ENCODE measurements around the gene KAT7. TPM values are rescaled to one million over a fixed set of nuclear protein-coding genes. Genes with fewer than 3 reads are reported as not detected.

Gene KAT7
- total and polyA plus RNA-seq, 9 donors = 18.4 to 76.6 (median 62.8) TPM

- H3K4me1 ChIP-seq (ENCODE audit: insufficient read depth) = peaks cover 4% of the 10 kb centered on the region
- H3K36me3 ChIP-seq = no peaks in the 10 kb centered on the region
- WGBS, 3 donors = 96 to 97% (median 96%) methylated on average over 19 of the region's 19 CpGs
Measured at GRCh38 chr17:49834118-49834743, 45.8 kb downstream of the KAT7 start.

GRCh38 chr17:49835472-49835871, 47.0 kb downstream of the KAT7 start:
- no peaks in the 10 kb centered on the region for H3K36me3 ChIP-seq
- H3K4me3 ChIP-seq = no peak overlapping the region
- WGBS, 3 donors = 87 to 92% (median 90%) methylated on average over 7 of the region's 7 CpGs
- peak in 1 of 5 donors; percentile 13 for DNase-seq
- no peak overlapping the region for H3K27ac ChIP-seq
- H3K4me1 ChIP-seq (ENCODE audit: insufficient read depth) = peaks cover 3% of the 10 kb centered on the region
- H3K27me3 ChIP-seq = no peaks in the 10 kb centered on the region
- TF ChIP-seq CTCF (IDR thresholded peaks at IDR 0.05) (no peak), EP300 (IDR thresholded peaks at IDR 0.05) (no peak), POLR2A (IDR thresholded peaks at IDR 0.05) (no peak)
- intact Hi-C loops (cut with DNase I) = no loop called here
- no peaks in the 10 kb centered on the region for H3K9me3 ChIP-seq

More at GRCh38 chr17:49834118-49834743, 45.8 kb downstream of the KAT7 start:
- no peaks in the 10 kb centered on the region for H3K9me3 ChIP-seq
- no peaks in the 10 kb centered on the region for H3K27me3 ChIP-seq
- H3K4me3 ChIP-seq = no peak overlapping the region
- TF ChIP-seq POLR2A (IDR thresholded peaks at IDR 0.05) (no peak), CTCF (IDR thresholded peaks at IDR 0.05) (no peak), EP300 (IDR thresholded peaks at IDR 0.05) (no peak)
- intact Hi-C loops (cut with DNase I) = no loop called here
- DNase-seq = peak in 1 of 5 donors; percentile 8
- no peak overlapping the region for H3K27ac ChIP-seq

GRCh38 chr17:49836111-49837030, 47.9 kb downstream of the KAT7 start:
- Histone ChIP-seq H3K27me3 (no peaks in the 10 kb centered on the region), H3K36me3 (no peaks in the 10 kb centered on the region), H3K27ac (peak overlapping the region in 1 of 2 donors; percentile 12), H3K4me3 (no peak overlapping the region), H3K9me3 (no peaks in the 10 kb centered on the region), H3K4me1 (ENCODE audit: insufficient read depth) (no peaks in the 10 kb centered on the region)
- intact Hi-C loops (cut with DNase I) = no loop called here
- peak in 1 of 5 donors; percentile 15 for DNase-seq
- WGBS, 3 donors = 39 to 54% (median 41%) methylated on average over 16 of the region's 16 CpGs
- TF ChIP-seq EP300 (IDR thresholded peaks at IDR 0.05) = no peak
- no peak for TF ChIP-seq POLR2A (IDR thresholded peaks at IDR 0.05)
- TF ChIP-seq CTCF (IDR thresholded peaks at IDR 0.05) = no peak

- H3K27me3 ChIP-seq = no peaks in the 10 kb centered on the region
- no peak for TF ChIP-seq POLR2A (IDR thresholded peaks at IDR 0.05)
- TF ChIP-seq EP300 (IDR thresholded peaks at IDR 0.05) = no peak
- no peak for TF ChIP-seq CTCF (IDR thresholded peaks at IDR 0.05)
- DNase-seq = peak in 1 of 5 donors; percentile 11
- no peaks in the 10 kb centered on the region for H3K36me3 ChIP-seq
- intact Hi-C loops (cut with DNase I) = no loop called here
- H3K27ac ChIP-seq = no peak overlapping the region
- no peaks in the 10 kb centered on the region for H3K9me3 ChIP-seq
- peaks cover 5% of the 10 kb centered on the region for H3K4me1 ChIP-seq (ENCODE audit: insufficient read depth)
- WGBS, 3 donors = 52 to 71% (median 54%) methylated on average over 5 of the region's 5 CpGs
- H3K4me3 ChIP-seq = no peak overlapping the region
Measured at GRCh38 chr17:49839455-49839854, 51.0 kb downstream of the KAT7 start.

All from ovary (tissue), 9 donors.